Activated CD4-positive, alpha-beta memory T cell treated with anti-CD3 and anti-CD28 coated beads for 36 hours (primary cell): ENCODE results near the gene NR5A1. TPM values are rescaled to one million over a fixed set of nuclear protein-coding genes. Genes with fewer than 3 reads are reported as not detected.

ENCODE experiments used
- CTCF ChIA-PET: fragments of 350-600 bp; sonication (Branson Sonifier 250); formaldehyde crosslinking; loops from one replicate; lab custom pipeline; 2021; ENCODE audit warnings: antibody characterized with exemption, inconsistent platforms; lab: Charles Lee
- POLR2A ChIA-PET: fragments of 350-600 bp; sonication (Branson Sonifier 250); formaldehyde crosslinking; loops from one replicate; lab custom pipeline; 2021; ENCODE audit warnings: antibody characterized with exemption; lab: Charles Lee
- DNase-seq: peaks from one replicate; pipeline ENCODE4 v3.0.0-alpha.2; 2020
- H3K27ac Mint-ChIP-seq: one replicate; pipeline ENCODE4 v1.8.0; 2021; ENCODE audit warnings: mixed read lengths
- H3K27me3 Mint-ChIP-seq: one replicate; pipeline ENCODE4 v1.8.0; 2021; ENCODE audit warnings: mixed read lengths
- H3K36me3 Mint-ChIP-seq: one replicate; pipeline ENCODE4 v1.8.0; 2021; ENCODE audit warnings: mixed read lengths
- H3K4me1 Mint-ChIP-seq: one replicate; pipeline ENCODE4 v1.8.0; 2021; ENCODE audit warnings: low read depth, mixed read lengths
- H3K4me3 Mint-ChIP-seq: one replicate; pipeline ENCODE4 v1.8.0; 2021; ENCODE audit warnings: mild to moderate bottlenecking, mixed read lengths
- H3K9me3 Mint-ChIP-seq: one replicate; pipeline ENCODE4 v1.8.0; 2021; ENCODE audit warnings: mixed read lengths
- intact Hi-C: fragments of 100-400 bp; cut with micrococcal nuclease; formaldehyde crosslinking; loops from one replicate; pipeline ENCODE4 v1.15.1; 2023
- total RNA-seq, 2 experiments: library from RNA; stranded (reverse); gene quantifications; one replicate each; pipeline ENCODE4 v1.2.3, GENCODE V29; 2021

Gene NR5A1
- total RNA-seq, 2 experiments from 2014 or later, result not detected

DNA sequence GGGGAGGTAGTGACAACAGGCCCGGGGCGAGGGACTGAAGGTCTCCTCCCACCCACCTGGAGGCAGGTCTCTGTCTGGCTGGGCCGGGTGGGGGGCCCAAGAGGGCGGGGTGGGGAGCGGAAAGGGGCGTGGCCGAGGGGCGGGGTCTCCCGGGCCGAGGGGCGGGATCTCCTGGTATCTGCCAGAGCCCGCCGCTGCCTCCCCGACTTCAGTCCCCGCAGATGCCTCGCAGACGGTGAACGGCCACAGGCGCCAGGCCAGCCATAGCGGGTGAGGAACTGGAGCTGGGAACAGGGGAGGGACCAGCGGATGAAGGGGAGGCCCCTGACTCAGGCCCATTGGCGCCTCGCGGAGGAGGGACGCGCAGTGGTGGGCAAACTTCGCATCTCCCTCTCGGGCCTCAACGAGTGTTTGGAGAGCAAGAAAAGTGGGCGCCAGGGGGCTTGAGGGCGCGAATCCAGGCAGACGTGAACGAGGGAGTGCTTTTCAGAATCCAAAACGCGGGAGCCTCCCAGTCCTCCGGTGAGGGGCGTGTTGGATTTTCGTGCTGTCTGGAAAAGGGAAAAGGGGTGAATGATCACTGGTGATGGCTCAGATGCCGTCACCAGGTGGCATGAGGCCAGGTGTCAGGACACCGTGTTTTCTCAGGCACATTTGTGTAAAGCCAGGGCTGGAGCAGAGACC lies 56.8 kb downstream of the NR5A1 start, which contains the start of gene ADGRD2:
TSS of gene ADGRD2 (plus strand) at position 211 of the 684 bp plus-strand sequence. CDS start 1,216 bp downstream, outside the sequence.
- no peaks in the 10 kb centered on the region for H3K9me3 Mint-ChIP-seq
- no peaks in the 10 kb centered on the region for H3K36me3 Mint-ChIP-seq
- CTCF ChIA-PET, result no interaction called here
- H3K4me3 Mint-ChIP-seq, result no peak within 1 kb of the TSS
- H3K27ac Mint-ChIP-seq, result no peak within 1 kb of the TSS
- intact Hi-C loops, result no loop called here
- POLR2A ChIA-PET, result no interaction called here
- peaks cover 38% of the 10 kb centered on the region for H3K27me3 Mint-ChIP-seq
- DNase-seq, result no peak
- H3K4me1 Mint-ChIP-seq, result no peaks in the 10 kb centered on the region

DNA sequence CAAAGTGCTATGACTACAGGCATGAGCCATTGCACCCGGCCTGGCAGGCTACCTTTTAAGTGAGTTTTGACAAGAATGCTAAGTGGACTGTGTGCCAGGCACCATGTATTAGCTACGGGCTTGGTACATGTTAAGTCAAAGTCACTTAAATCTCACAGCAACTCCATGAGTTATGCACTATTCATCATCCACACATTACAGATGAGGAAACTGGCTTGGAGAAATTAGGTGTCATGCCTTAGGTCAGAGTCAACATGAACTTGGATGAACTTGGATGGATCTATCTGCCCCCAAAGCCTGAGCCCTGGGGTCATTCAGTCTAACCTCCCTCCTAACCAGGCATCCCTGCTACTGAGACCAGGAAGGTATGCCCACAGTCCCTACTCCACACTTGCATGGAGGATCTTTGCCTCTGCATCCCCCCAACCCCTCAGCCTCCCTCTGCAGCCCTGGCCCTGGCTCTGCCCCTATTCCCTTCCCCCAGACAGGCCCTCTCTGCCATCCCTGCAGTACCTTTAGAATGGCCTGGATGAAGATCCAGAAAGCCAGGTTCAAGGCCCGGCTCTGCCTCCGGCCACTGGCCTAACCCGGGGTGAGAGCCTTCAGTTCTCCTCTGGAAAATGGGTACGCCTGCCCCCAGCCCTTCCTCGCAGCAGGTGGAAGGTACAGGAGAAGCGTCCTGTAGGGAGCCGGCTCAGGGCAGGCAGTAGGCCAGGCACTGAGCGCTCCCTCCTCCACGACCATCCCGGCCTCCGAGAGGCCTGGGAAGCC lies 57.6 kb downstream of the NR5A1 start:
- peaks cover 38% of the 10 kb centered on the region for H3K27me3 Mint-ChIP-seq
- CTCF ChIA-PET, result no interaction called here
- POLR2A ChIA-PET, result no interaction called here

GRCh38 chr9:124448019-124448418 lies 59.2 kb downstream of the NR5A1 start:
- Mint-ChIP-seq H3K27ac (no peak overlapping the region), H3K9me3 (no peaks in the 10 kb centered on the region), H3K27me3 (peaks cover 37% of the 10 kb centered on the region), H3K4me3 (no peak overlapping the region), H3K4me1 (no peaks in the 10 kb centered on the region), H3K36me3 (no peaks in the 10 kb centered on the region)
- CTCF ChIA-PET, result interaction anchor here (0.9 kb wide), 1 partner anchor 168 kb away, joined by 3 read pairs; no protein-coding TSS in a partner anchor
- no peak for DNase-seq
- POLR2A ChIA-PET, result no interaction called here
- intact Hi-C loops, result no loop called here

More for the DNA sequence above, 57.6 kb downstream of the NR5A1 start:
- Mint-ChIP-seq H3K36me3 (no peaks in the 10 kb centered on the region), H3K4me3 (no peak overlapping the region), H3K4me1 (no peaks in the 10 kb centered on the region), H3K27ac (no peak overlapping the region), H3K9me3 (no peaks in the 10 kb centered on the region)
- no peak for DNase-seq
- intact Hi-C loops, result no loop called here

DNA sequence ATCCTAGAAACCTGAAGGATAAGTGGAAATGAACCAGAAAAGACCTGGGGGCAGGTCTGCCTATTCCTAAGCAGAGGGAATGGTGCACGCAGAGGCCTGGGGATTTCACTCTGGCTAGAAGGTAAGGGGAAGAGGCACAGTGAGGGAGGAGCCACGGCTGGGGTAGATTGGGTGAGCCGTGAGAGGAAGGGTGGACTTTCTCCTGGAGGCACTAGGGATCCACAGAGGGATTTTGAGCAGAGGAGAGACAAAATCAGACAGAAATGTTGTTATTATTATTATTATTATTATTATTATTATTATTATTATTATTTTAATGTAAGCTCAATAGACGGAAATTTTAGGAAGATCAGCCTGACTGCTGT lies 59.9 kb downstream of the NR5A1 start:
- no peaks in the 10 kb centered on the region for H3K36me3 Mint-ChIP-seq
- peaks cover 34% of the 10 kb centered on the region for H3K27me3 Mint-ChIP-seq
- H3K4me1 Mint-ChIP-seq, result no peaks in the 10 kb centered on the region
- H3K27ac Mint-ChIP-seq, result no peak overlapping the region
- no peaks in the 10 kb centered on the region for H3K9me3 Mint-ChIP-seq
- POLR2A ChIA-PET, result no interaction called here
- intact Hi-C loops, result no loop called here
- CTCF ChIA-PET, result interaction anchor here (0.9 kb wide), 1 partner anchor 169 kb away, joined by 3 read pairs; no protein-coding TSS in a partner anchor
- no peak overlapping the region for H3K4me3 Mint-ChIP-seq
- DNase-seq, result no peak

DNA sequence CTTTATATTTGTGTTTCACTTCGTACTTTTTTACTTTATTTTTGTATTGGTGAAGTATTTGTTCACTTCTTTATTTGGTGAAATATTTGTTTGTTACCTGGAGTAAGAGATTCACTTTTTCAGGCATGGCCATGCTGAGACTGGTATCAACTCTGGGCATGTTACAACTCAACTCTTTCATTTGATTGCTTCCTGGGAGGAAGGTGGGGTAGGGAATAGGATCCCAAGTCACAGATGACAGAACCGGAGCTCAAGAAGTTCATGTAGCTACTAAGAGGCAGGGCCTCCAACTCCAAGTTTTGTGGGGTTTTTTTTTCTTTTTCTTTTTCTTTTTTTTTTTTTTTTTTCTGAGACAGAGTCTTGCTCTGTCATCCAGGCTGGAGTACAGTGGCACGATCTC lies 63.0 kb downstream of the NR5A1 start:
- ChIA-PET CTCF (no interaction called here), POLR2A (no interaction called here)
- Mint-ChIP-seq H3K27ac (no peak overlapping the region), H3K36me3 (no peaks in the 10 kb centered on the region), H3K4me1 (no peaks in the 10 kb centered on the region), H3K4me3 (no peak overlapping the region), H3K9me3 (no peaks in the 10 kb centered on the region), H3K27me3 (peaks cover 27% of the 10 kb centered on the region)
- intact Hi-C loops, result no loop called here
- no peak for DNase-seq

GRCh38 chr9:124443625-124444024 lies 63.6 kb downstream of the NR5A1 start:
- Mint-ChIP-seq H3K4me1 (no peaks in the 10 kb centered on the region), H3K27me3 (peaks cover 25% of the 10 kb centered on the region), H3K4me3 (no peak overlapping the region), H3K36me3 (no peaks in the 10 kb centered on the region), H3K9me3 (no peaks in the 10 kb centered on the region), H3K27ac (no peak overlapping the region)
- CTCF ChIA-PET, result no interaction called here
- DNase-seq, result no peak
- POLR2A ChIA-PET, result no interaction called here
- intact Hi-C loops, result no loop called here

- peaks cover 27% of the 10 kb centered on the region for H3K27me3 Mint-ChIP-seq
- POLR2A ChIA-PET, result no interaction called here
- CTCF ChIA-PET, result interaction anchor here (0.6 to 0.7 kb wide), 2 partner anchors 12 to 103 kb away, joined by 3 read pairs; no protein-coding TSS in a partner anchor
- no peak overlapping the region for H3K4me3 Mint-ChIP-seq
- H3K27ac Mint-ChIP-seq, result no peak overlapping the region
- intact Hi-C loops, result no loop called here
- H3K9me3 Mint-ChIP-seq, result no peaks in the 10 kb centered on the region
- H3K36me3 Mint-ChIP-seq, result no peaks in the 10 kb centered on the region
- DNase-seq, result no peak
- H3K4me1 Mint-ChIP-seq, result no peaks in the 10 kb centered on the region
Measured at GRCh38 chr9:124442826-124443225, 64.4 kb downstream of the NR5A1 start.

GRCh38 chr9:124442379-124442778 lies 64.8 kb downstream of the NR5A1 start:
- Mint-ChIP-seq H3K9me3 (no peaks in the 10 kb centered on the region), H3K4me1 (no peaks in the 10 kb centered on the region), H3K27me3 (peaks cover 27% of the 10 kb centered on the region), H3K36me3 (no peaks in the 10 kb centered on the region), H3K27ac (no peak overlapping the region), H3K4me3 (no peak overlapping the region)
- intact Hi-C loops, result no loop called here
- DNase-seq, result no peak
- CTCF ChIA-PET, result interaction anchor here (0.7 kb wide), 1 partner anchor 103 kb away, joined by 3 read pairs; no protein-coding TSS in a partner anchor
- POLR2A ChIA-PET, result no interaction called here

- POLR2A ChIA-PET, result interaction anchor here (0.7 kb wide), 1 partner anchor 195 kb away, joined by 3 read pairs; no protein-coding TSS in a partner anchor
Measured at GRCh38 chr9:124441291-124441690, 65.9 kb downstream of the NR5A1 start.

DNA sequence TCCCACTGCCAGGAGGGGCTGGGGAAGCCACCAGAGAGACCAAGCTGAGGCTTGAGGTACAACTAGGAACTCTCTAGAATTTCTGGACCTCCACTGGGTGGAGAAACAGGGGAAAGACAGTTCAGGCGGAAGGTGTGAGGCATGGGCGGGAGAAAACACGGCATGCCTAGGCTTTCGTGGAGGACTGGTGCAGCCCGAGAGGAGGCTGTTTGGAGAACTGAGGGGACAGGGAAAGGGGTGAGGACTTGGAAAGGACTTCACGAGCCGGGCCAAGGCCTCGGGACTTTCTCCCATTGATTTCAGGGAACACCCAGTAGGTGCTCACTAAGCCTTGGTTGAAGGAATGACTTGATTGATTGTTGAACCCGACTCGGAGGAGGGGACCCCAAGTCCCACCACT lies 66.4 kb downstream of the NR5A1 start:
- Mint-ChIP-seq H3K27ac (no peak overlapping the region), H3K9me3 (no peaks in the 10 kb centered on the region), H3K27me3 (peaks cover 21% of the 10 kb centered on the region), H3K36me3 (no peaks in the 10 kb centered on the region), H3K4me3 (no peak overlapping the region), H3K4me1 (no peaks in the 10 kb centered on the region)
- POLR2A ChIA-PET, result no interaction called here
- no peak for DNase-seq
- intact Hi-C loops, result no loop called here
- CTCF ChIA-PET, result interaction anchor here (1.3 kb wide), 1 partner anchor 23 kb away, joined by 4 read pairs; no protein-coding TSS in a partner anchor

More at GRCh38 chr9:124441291-124441690, 65.9 kb downstream of the NR5A1 start:
- H3K4me1 Mint-ChIP-seq, result no peaks in the 10 kb centered on the region
- no peaks in the 10 kb centered on the region for H3K9me3 Mint-ChIP-seq
- no peaks in the 10 kb centered on the region for H3K36me3 Mint-ChIP-seq
- intact Hi-C loops, result no loop called here
- H3K4me3 Mint-ChIP-seq, result no peak overlapping the region
- H3K27me3 Mint-ChIP-seq, result peaks cover 22% of the 10 kb centered on the region
- no peak overlapping the region for H3K27ac Mint-ChIP-seq
- CTCF ChIA-PET, result no interaction called here
- no peak for DNase-seq

DNA sequence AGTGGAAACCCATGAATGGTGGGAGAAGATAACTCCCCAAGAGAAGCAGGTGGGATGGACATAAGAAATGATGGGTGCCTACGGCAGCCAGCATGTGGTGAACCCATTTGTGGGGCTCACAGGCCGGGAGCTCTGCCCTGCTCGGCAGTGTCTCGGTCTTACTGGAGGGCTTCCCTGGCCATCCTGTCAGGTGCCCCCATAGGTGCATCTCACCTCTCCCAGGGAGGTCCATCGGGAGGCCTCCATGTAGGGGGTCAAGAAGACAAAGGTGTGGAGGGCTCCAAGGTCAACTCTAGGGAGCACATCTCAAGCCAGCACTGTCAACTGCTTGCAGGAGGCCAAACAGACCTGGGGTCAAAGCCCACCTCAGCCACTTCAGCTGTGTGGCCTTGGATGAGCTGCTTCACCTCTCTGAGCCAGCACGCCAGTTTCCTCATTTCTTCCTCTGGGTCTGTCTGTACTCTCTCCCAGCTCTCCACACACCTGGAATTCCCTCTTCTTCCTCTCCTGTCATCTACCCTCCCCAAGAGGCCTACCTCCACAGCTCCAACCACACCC lies 67.4 kb downstream of the NR5A1 start:
- DNase-seq, result no peak
- H3K27ac Mint-ChIP-seq, result no peak overlapping the region
- ChIA-PET POLR2A (no interaction called here), CTCF (interaction anchor here (1.3 kb wide), 1 partner anchor 22 kb away, joined by 4 read pairs; no protein-coding TSS in a partner anchor)
- no peaks in the 10 kb centered on the region for H3K9me3 Mint-ChIP-seq
- H3K4me3 Mint-ChIP-seq, result no peak overlapping the region
- no peaks in the 10 kb centered on the region for H3K4me1 Mint-ChIP-seq
- intact Hi-C loops, result no loop called here
- H3K36me3 Mint-ChIP-seq, result no peaks in the 10 kb centered on the region
- peaks cover 20% of the 10 kb centered on the region for H3K27me3 Mint-ChIP-seq

GRCh38 chr9:124439086-124439485 lies 68.1 kb downstream of the NR5A1 start:
- POLR2A ChIA-PET, result no interaction called here
- CTCF ChIA-PET, result no interaction called here
- no peak overlapping the region for H3K4me3 Mint-ChIP-seq
- peaks cover 18% of the 10 kb centered on the region for H3K27me3 Mint-ChIP-seq
- DNase-seq, result no peak
- H3K27ac Mint-ChIP-seq, result no peak overlapping the region
- no peaks in the 10 kb centered on the region for H3K36me3 Mint-ChIP-seq
- intact Hi-C loops, result no loop called here
- H3K4me1 Mint-ChIP-seq, result no peaks in the 10 kb centered on the region
- no peaks in the 10 kb centered on the region for H3K9me3 Mint-ChIP-seq
